ENCODE results near the gene CDH18. TPM values are rescaled to one million over a fixed set of nuclear protein-coding genes. Genes with fewer than 3 reads are reported as not detected.

The CDH18 gene
- total and polyA plus RNA-seq, 4 donors = 0.03 to 2.4 TPM; not detected in 2

DNA sequence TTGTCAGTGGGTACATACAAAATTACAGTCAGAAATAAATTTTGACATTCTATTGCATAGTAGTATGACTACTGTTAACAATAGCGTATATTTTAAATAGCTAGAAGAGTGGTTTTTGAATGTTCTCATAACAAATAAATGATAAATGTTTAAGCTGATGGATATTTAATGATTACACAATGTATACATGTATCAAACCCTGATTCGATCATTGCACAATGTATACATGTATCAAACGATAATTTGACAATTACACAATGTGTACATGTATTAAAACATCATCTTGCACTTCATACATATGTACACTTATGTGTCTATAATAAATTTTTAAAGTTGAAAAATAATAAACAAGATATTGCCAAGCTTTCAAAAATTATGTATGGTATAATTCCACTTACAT lies 87.7 kb downstream of the CDH18 start:
- no peak for ATAC-seq (ENCODE audit: insufficient read depth, low FRiP score)
- TF ChIP-seq, protein P1, sequence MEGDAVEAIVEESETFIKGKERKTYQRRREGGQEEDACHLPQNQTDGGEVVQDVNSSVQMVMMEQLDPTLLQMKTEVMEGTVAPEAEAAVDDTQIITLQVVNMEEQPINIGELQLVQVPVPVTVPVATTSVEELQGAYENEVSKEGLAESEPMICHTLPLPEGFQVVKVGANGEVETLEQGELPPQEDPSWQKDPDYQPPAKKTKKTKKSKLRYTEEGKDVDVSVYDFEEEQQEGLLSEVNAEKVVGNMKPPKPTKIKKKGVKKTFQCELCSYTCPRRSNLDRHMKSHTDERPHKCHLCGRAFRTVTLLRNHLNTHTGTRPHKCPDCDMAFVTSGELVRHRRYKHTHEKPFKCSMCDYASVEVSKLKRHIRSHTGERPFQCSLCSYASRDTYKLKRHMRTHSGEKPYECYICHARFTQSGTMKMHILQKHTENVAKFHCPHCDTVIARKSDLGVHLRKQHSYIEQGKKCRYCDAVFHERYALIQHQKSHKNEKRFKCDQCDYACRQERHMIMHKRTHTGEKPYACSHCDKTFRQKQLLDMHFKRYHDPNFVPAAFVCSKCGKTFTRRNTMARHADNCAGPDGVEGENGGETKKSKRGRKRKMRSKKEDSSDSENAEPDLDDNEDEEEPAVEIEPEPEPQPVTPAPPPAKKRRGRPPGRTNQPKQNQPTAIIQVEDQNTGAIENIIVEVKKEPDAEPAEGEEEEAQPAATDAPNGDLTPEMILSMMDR (IDR thresholded peaks at IDR 0.05; ENCODE audit: control extremely low read depth, extremely low read depth) = no peak
- no peak overlapping the region for H3K27ac ChIP-seq (ENCODE audit: low read depth in 1 of 2, low read length in 1 of 2)

DNA sequence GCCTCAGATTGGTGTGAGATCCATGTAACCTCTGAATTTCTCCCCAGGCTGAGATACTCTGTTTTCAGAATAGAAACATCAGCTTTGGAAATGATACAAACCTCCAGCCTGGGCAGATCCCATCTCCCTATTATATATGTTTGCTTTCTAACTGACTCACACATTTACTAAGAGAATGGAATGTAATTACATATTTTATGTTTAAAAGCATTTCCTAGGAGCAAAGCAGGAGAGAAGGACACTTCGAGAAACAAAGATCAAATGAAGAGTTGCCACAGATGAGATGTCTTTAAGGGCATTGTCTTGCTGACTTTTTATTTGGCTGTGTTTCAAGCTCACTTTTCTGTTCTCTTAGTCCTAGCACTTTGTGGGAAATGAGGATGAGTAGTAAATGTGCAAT lies 96.3 kb downstream of the CDH18 start:
- H3K9me3 ChIP-seq (ENCODE audit: control insufficient read depth in 4 of 4, insufficient read depth in 3 of 4, low read length in 3 of 4) = no peaks in the 10 kb centered on the region
- no peak overlapping the region for H3K27ac ChIP-seq (ENCODE audit: low read depth in 1 of 2, low read length in 1 of 2)
- no peaks in the 10 kb centered on the region for H3K27me3 ChIP-seq (ENCODE audit: control insufficient read depth in 3 of 3, insufficient read depth in 3 of 3, low read length in 2 of 3)
- no peak for ATAC-seq (ENCODE audit: insufficient read depth, low FRiP score)
- DNase-seq = no peak
- no peaks in the 10 kb centered on the region for H3K4me1 ChIP-seq (ENCODE audit: control insufficient read depth in 5 of 5, insufficient read depth in 5 of 5, low read length in 5 of 5)
- TF ChIP-seq, protein P1 (IDR thresholded peaks at IDR 0.05; ENCODE audit: control extremely low read depth, extremely low read depth) = no peak
- WGBS, 2 donors = 52 to 79% methylated on average over 1 of the region's 1 CpG
- no peak overlapping the region for H3K9ac ChIP-seq (ENCODE audit: insufficient read depth in 1 of 2, low read length in 2 of 2)
- H3K36me3 ChIP-seq (ENCODE audit: control insufficient read depth in 4 of 4, insufficient read depth in 4 of 4, low read length in 4 of 4) = no peaks in the 10 kb centered on the region
- no peak overlapping the region for H3K4me3 ChIP-seq

More for the DNA sequence above, 87.7 kb downstream of the CDH18 start:
- Histone ChIP-seq H3K9ac (ENCODE audit: insufficient read depth in 1 of 2, low read length in 2 of 2) (no peak overlapping the region), H3K36me3 (ENCODE audit: control insufficient read depth in 4 of 4, insufficient read depth in 4 of 4, low read length in 4 of 4) (no peaks in the 10 kb centered on the region), H3K4me1 (ENCODE audit: control insufficient read depth in 5 of 5, insufficient read depth in 5 of 5, low read length in 5 of 5) (no peaks in the 10 kb centered on the region), H3K27me3 (ENCODE audit: control insufficient read depth in 3 of 3, insufficient read depth in 3 of 3, low read length in 2 of 3) (no peaks in the 10 kb centered on the region), H3K4me3 (no peak overlapping the region), H3K9me3 (ENCODE audit: control insufficient read depth in 4 of 4, insufficient read depth in 3 of 4, low read length in 3 of 4) (peaks cover 0 to 2% (median 0%) of the 10 kb centered on the region in 4 donors)
- DNase-seq = no peak
- WGBS, 2 donors = 81 to 84% methylated on average over 3 of the region's 3 CpGs

DNA sequence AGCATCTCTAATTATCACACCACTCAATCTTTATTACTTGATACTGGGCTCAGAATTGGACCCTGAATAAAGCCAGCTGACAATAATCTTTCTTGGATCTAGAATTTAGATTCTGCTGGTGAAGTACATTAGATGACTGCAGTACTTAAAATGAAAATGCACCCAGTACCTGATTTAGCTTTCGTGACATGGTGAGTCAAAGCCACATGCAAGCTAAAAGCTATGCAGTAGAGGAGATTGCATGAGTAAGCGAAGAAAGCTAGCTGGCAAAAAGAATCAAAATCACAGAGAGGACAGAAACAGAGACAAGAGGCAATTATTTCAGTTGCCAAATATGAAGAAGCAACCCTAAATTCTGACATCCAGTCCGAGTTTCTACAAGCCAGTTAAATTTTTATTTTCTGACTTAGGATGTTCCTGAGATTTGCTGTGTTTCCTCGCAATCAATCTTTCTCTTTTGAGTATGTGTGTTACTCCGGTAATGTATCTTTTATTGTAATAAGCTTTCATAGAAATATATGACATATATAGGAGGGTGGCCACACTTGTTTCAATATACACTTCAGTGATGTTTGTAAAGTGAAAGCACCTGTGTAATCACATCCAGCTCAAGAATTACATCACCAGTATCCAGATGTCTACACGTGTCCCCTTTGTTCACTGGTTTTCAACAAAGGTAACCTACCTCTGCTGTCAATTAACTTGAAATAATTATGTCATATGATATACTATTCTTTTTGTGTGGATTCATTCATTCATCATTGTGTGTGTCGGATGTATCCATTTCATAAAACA lies 101.7 kb downstream of the CDH18 start:
- TF ChIP-seq, protein P1 (IDR thresholded peaks at IDR 0.05; ENCODE audit: control extremely low read depth, extremely low read depth) = no peak
- no peak overlapping the region for H3K9ac ChIP-seq (ENCODE audit: insufficient read depth in 1 of 2, low read length in 2 of 2)
- WGBS, 2 donors = 86% methylated on average over 7 of the region's 7 CpGs
- H3K4me3 ChIP-seq = no peak overlapping the region
- H3K36me3 ChIP-seq (ENCODE audit: control insufficient read depth in 4 of 4, insufficient read depth in 4 of 4, low read length in 4 of 4) = no peaks in the 10 kb centered on the region
- ATAC-seq (ENCODE audit: insufficient read depth, low FRiP score) (no peak), DNase-seq (no peak)
- no peak overlapping the region for H3K27ac ChIP-seq (ENCODE audit: low read depth in 1 of 2, low read length in 1 of 2)
- H3K27me3 ChIP-seq (ENCODE audit: control insufficient read depth in 3 of 3, insufficient read depth in 3 of 3, low read length in 2 of 3) = no peaks in the 10 kb centered on the region
- no peaks in the 10 kb centered on the region for H3K9me3 ChIP-seq (ENCODE audit: control insufficient read depth in 4 of 4, insufficient read depth in 3 of 4, low read length in 3 of 4)
- H3K4me1 ChIP-seq (ENCODE audit: control insufficient read depth in 5 of 5, insufficient read depth in 5 of 5, low read length in 5 of 5) = peaks cover 0 to 2% (median 0%) of the 10 kb centered on the region in 5 donors

Data from lung (tissue), 12 donors.